ENCODE results near the gene RASEF. TPM values are rescaled to one million over a fixed set of nuclear protein-coding genes. Genes with fewer than 3 reads are reported as not detected.

RASEF gene
- polyA plus RNA-seq (2013, experiment 1 of 2) = 0.15 TPM
- polyA plus RNA-seq (2013, experiment 2 of 2) = 0.17 TPM

DNA sequence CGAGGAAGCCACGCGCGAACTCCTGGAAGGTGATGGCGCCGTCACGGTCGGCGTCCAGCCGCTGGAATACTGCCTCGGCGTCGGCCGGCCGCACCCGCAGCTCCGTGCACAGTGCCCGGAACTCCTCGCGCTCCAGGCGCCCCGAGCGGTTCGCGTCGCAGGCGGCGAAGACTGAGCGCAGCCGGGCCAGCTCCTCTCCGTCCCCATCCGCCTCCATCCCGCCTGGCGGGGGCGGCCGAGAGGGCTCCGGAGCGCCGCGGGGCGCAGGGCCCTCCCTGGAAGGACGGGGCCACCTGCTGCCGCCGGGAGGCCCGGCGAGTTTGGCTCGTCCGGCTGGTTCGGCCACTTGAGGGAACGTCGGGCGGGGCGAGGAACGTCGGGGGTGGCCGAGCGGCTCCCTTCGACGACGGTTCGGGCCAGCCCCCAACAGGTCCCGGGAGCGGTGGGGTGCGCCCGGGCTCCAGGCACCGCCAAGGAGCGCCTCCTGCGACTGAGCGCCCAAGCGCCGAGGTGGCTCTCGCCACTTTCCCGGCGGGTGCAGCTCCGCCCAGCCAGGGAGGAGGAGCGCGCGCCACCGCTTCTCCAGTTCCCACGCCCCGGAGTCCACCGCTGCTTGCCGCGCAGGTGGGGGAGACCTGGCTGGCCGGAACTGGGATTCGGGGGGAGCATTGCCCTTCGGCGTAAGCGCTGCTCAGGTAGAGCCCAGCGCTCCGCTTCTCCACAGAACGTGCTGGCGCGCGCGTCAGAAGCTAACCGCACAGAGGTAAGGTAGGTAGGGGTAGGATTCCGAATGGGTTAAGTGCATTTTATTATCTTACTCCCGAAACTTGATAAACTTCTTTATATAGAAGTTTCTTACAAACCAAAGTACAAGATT is at the start of gene RASEF:
Gene RASEF, minus strand, starts transcription at position 492 of the 877 bp plus-strand sequence. Its CDS starts 275 bp downstream, at position 217.
- Histone ChIP-seq H3K36me3 (replicated peaks in 1 of 2; ENCODE audit: control insufficient read depth in 2 of 2, insufficient read depth in 2 of 2, low read length in 2 of 2) (no peaks in the 10 kb centered on the region), H2AFZ (ENCODE audit: low read length) (peak within 1 kb of the TSS; percentile 83), H2AK5ac (ENCODE audit: low read depth, low read length) (no peak within 1 kb of the TSS), H3K18ac (ENCODE audit: low read length) (peak within 1 kb of the TSS; percentile 82), H3K4me2 (ENCODE audit: insufficient read depth, low read length, poor library complexity, severe bottlenecking) (peak within 1 kb of the TSS; percentile 99), H3K23ac (ENCODE audit: low read depth, low read length, poor library complexity) (peak within 1 kb of the TSS; percentile 56), H2BK120ac (ENCODE audit: low read depth, low read length) (no peak within 1 kb of the TSS), H3K27ac (replicated peaks; ENCODE audit: low read length) (no peak within 1 kb of the TSS), H3K4me3 (ENCODE audit: low read length in 2 of 2) (peak within 1 kb of the TSS in 1 of 2 donors; percentile 78), H2BK12ac (ENCODE audit: low read length) (no peak within 1 kb of the TSS), H4K91ac (ENCODE audit: low read depth, low read length, poor library complexity) (no peak within 1 kb of the TSS), H3K4me1 (ENCODE audit: control insufficient read depth in 2 of 2, insufficient read depth in 1 of 2, low read depth in 1 of 2, low read length in 2 of 2) (peaks cover 0 to 1% of the 10 kb centered on the region in 2 donors), H4K8ac (ENCODE audit: low read depth, low read length) (no peak within 1 kb of the TSS), H3K9me3 (replicated peaks in 1 of 2; ENCODE audit: control insufficient read depth in 2 of 2, insufficient read depth in 1 of 2, low read depth in 1 of 2, low read length in 2 of 2) (no peaks in the 10 kb centered on the region), H3K79me1 (ENCODE audit: low read depth, low read length) (no peaks in the 10 kb centered on the region), H2BK5ac (ENCODE audit: low read length) (no peak within 1 kb of the TSS), H3K9ac (ENCODE audit: low read depth, low read length, poor library complexity) (peak within 1 kb of the TSS; percentile 32), H3K14ac (ENCODE audit: low read length) (no peak within 1 kb of the TSS), H3K27me3 (ENCODE audit: control insufficient read depth in 3 of 3, insufficient read depth in 3 of 3, low read depth in 1 of 3, low read length in 3 of 3) (peaks cover 10 to 71% (median 36%) of the 10 kb centered on the region in 3 experiments), H3K4ac (ENCODE audit: low read length) (no peak within 1 kb of the TSS), H2BK15ac (ENCODE audit: low read length) (peak within 1 kb of the TSS; percentile 51)
- WGBS, 2 donors (ENCODE audit: extremely low coverage in 2 of 2, insufficient read length in 2 of 2, insufficient replicate concordance in 1 of 2) = no CpG with 5 or more reads among the region's 99 CpGs
- DNase-seq (ENCODE audit: low spot score) = peak; percentile 41

DNA sequence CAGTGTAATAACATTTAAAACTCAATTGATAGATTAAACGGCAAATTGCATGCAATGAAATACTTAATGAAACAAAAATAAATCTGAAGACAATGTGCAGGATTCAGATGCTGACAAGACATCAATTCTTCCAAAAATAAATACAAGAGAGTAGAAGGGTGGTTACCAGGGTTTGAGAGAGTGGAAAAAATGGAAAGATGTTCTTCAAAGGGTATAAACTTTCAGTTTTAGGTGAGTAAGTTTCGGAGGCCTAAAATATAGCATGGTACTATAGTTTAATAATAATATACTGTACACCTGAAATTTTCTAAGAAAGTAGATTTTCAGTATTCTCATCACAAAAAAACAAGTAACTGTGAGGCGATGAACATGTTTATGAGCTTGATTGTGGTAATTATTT is 48.2 kb upstream of the RASEF start:
- H3K4me3 ChIP-seq (ENCODE audit: low read length in 2 of 2) = no peak overlapping the region
- H3K14ac ChIP-seq (ENCODE audit: low read length) = no peak overlapping the region
- no peak overlapping the region for H3K4me2 ChIP-seq (ENCODE audit: insufficient read depth, low read length, poor library complexity, severe bottlenecking)
- H2BK15ac ChIP-seq (ENCODE audit: low read length) = no peak overlapping the region
- H3K9ac ChIP-seq (ENCODE audit: low read depth, low read length, poor library complexity) = no peak overlapping the region
- no peak overlapping the region for H2BK12ac ChIP-seq (ENCODE audit: low read length)
- H2AFZ ChIP-seq (ENCODE audit: low read length) = no peak overlapping the region
- no peak overlapping the region for H2BK120ac ChIP-seq (ENCODE audit: low read depth, low read length)
- H3K4me1 ChIP-seq (ENCODE audit: control insufficient read depth in 2 of 2, insufficient read depth in 1 of 2, low read depth in 1 of 2, low read length in 2 of 2) = no peaks in the 10 kb centered on the region
- H4K8ac ChIP-seq (ENCODE audit: low read depth, low read length) = no peak overlapping the region
- H3K4ac ChIP-seq (ENCODE audit: low read length) = no peak overlapping the region
- H3K36me3 ChIP-seq (replicated peaks in 1 of 2; ENCODE audit: control insufficient read depth in 2 of 2, insufficient read depth in 2 of 2, low read length in 2 of 2) = no peaks in the 10 kb centered on the region
- H3K23ac ChIP-seq (ENCODE audit: low read depth, low read length, poor library complexity) = no peak overlapping the region
- DNase-seq (ENCODE audit: low spot score) = no peak
- H2BK5ac ChIP-seq (ENCODE audit: low read length) = no peak overlapping the region
- H3K27ac ChIP-seq (replicated peaks; ENCODE audit: low read length) = no peak overlapping the region
- no peaks in the 10 kb centered on the region for H3K9me3 ChIP-seq (replicated peaks in 1 of 2; ENCODE audit: control insufficient read depth in 2 of 2, insufficient read depth in 1 of 2, low read depth in 1 of 2, low read length in 2 of 2)
- H4K91ac ChIP-seq (ENCODE audit: low read depth, low read length, poor library complexity) = no peak overlapping the region
- no peaks in the 10 kb centered on the region for H3K27me3 ChIP-seq (ENCODE audit: control insufficient read depth in 3 of 3, insufficient read depth in 3 of 3, low read depth in 1 of 3, low read length in 3 of 3)
- H3K18ac ChIP-seq (ENCODE audit: low read length) = no peak overlapping the region
- WGBS, 2 donors (ENCODE audit: extremely low coverage in 2 of 2, insufficient read length in 2 of 2, insufficient replicate concordance in 1 of 2) = no CpG with 5 or more reads among the region's 3 CpGs
- H2AK5ac ChIP-seq (ENCODE audit: low read depth, low read length) = no peak overlapping the region
- no peaks in the 10 kb centered on the region for H3K79me1 ChIP-seq (ENCODE audit: low read depth, low read length)

DNA sequence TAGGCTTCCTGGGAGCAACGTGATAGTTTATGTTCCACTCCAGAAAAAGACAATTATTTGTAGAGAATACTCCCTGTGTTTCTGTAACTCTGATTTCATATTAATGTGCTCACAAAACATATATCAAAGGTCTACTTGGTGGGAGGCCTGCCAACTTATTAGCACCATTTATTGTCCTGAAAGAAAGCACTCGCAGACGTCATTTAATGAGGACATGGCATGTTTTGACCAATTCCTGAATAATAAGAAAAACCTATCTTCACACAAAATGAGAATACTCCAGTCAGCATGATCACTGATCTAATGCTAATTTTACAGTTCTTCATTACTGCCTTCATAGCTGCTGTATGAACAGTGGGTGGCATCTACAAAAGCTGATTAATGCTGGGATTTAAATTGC is 46.4 kb upstream of the RASEF start:
- Histone ChIP-seq H3K9ac (ENCODE audit: low read depth, low read length, poor library complexity) (no peak overlapping the region), H3K9me3 (replicated peaks in 1 of 2; ENCODE audit: control insufficient read depth in 2 of 2, insufficient read depth in 1 of 2, low read depth in 1 of 2, low read length in 2 of 2) (no peaks in the 10 kb centered on the region), H2BK15ac (ENCODE audit: low read length) (no peak overlapping the region)

DNA sequence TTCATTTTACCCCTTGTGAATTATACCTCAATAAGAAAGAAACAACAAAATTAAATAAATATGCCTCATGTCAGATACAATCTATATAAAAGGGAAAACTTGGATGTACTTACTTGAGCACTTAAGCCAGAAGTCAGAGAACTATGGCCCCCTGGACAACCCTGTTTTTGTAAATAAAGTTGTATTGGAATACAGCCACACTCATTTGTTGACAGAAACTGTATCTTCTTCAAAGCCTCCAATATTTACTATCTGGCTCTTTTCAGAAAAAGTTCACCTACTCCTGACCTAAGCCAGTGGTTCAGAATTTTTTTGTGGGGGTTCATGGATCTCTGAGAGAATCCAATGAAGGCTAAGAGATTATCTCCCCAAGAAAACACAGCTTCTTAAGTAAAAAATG is 45.3 kb upstream of the RASEF start:
- no peak overlapping the region for H3K23ac ChIP-seq (ENCODE audit: low read depth, low read length, poor library complexity)
- H2AK5ac ChIP-seq (ENCODE audit: low read depth, low read length) = no peak overlapping the region
- H2AFZ ChIP-seq (ENCODE audit: low read length) = no peak overlapping the region
- no peak overlapping the region for H3K27ac ChIP-seq (replicated peaks; ENCODE audit: low read length)
- H2BK5ac ChIP-seq (ENCODE audit: low read length) = no peak overlapping the region
- no peak overlapping the region for H3K4me3 ChIP-seq (ENCODE audit: low read length in 2 of 2)
- H3K14ac ChIP-seq (ENCODE audit: low read length) = no peak overlapping the region
- no peak for DNase-seq (ENCODE audit: low spot score)
- no peaks in the 10 kb centered on the region for H3K27me3 ChIP-seq (ENCODE audit: control insufficient read depth in 3 of 3, insufficient read depth in 3 of 3, low read depth in 1 of 3, low read length in 3 of 3)
- no peak overlapping the region for H3K4ac ChIP-seq (ENCODE audit: low read length)
- no peaks in the 10 kb centered on the region for H3K4me1 ChIP-seq (ENCODE audit: control insufficient read depth in 2 of 2, insufficient read depth in 1 of 2, low read depth in 1 of 2, low read length in 2 of 2)
- H3K79me1 ChIP-seq (ENCODE audit: low read depth, low read length) = no peaks in the 10 kb centered on the region
- no peak overlapping the region for H4K8ac ChIP-seq (ENCODE audit: low read depth, low read length)
- no peak overlapping the region for H3K4me2 ChIP-seq (ENCODE audit: insufficient read depth, low read length, poor library complexity, severe bottlenecking)
- no peak overlapping the region for H3K18ac ChIP-seq (ENCODE audit: low read length)
- no peak overlapping the region for H3K9ac ChIP-seq (ENCODE audit: low read depth, low read length, poor library complexity)
- no peak overlapping the region for H2BK120ac ChIP-seq (ENCODE audit: low read depth, low read length)
- H4K91ac ChIP-seq (ENCODE audit: low read depth, low read length, poor library complexity) = no peak overlapping the region
- no peaks in the 10 kb centered on the region for H3K36me3 ChIP-seq (replicated peaks in 1 of 2; ENCODE audit: control insufficient read depth in 2 of 2, insufficient read depth in 2 of 2, low read length in 2 of 2)
- no peak overlapping the region for H2BK12ac ChIP-seq (ENCODE audit: low read length)
- H3K9me3 ChIP-seq (replicated peaks in 1 of 2; ENCODE audit: control insufficient read depth in 2 of 2, insufficient read depth in 1 of 2, low read depth in 1 of 2, low read length in 2 of 2) = no peaks in the 10 kb centered on the region
- no peak overlapping the region for H2BK15ac ChIP-seq (ENCODE audit: low read length)

More for the DNA sequence above, 46.4 kb upstream of the RASEF start:
- Histone ChIP-seq H2BK5ac (ENCODE audit: low read length) (no peak overlapping the region), H3K4me1 (ENCODE audit: control insufficient read depth in 2 of 2, insufficient read depth in 1 of 2, low read depth in 1 of 2, low read length in 2 of 2) (no peaks in the 10 kb centered on the region), H3K23ac (ENCODE audit: low read depth, low read length, poor library complexity) (no peak overlapping the region), H3K27ac (replicated peaks; ENCODE audit: low read length) (no peak overlapping the region), H3K4me3 (ENCODE audit: low read length in 2 of 2) (no peak overlapping the region), H2BK12ac (ENCODE audit: low read length) (no peak overlapping the region), H3K18ac (ENCODE audit: low read length) (no peak overlapping the region), H3K79me1 (ENCODE audit: low read depth, low read length) (no peaks in the 10 kb centered on the region), H4K8ac (ENCODE audit: low read depth, low read length) (no peak overlapping the region), H2AK5ac (ENCODE audit: low read depth, low read length) (no peak overlapping the region), H3K14ac (ENCODE audit: low read length) (no peak overlapping the region), H3K36me3 (replicated peaks in 1 of 2; ENCODE audit: control insufficient read depth in 2 of 2, insufficient read depth in 2 of 2, low read length in 2 of 2) (no peaks in the 10 kb centered on the region), H2AFZ (ENCODE audit: low read length) (no peak overlapping the region), H3K27me3 (ENCODE audit: control insufficient read depth in 3 of 3, insufficient read depth in 3 of 3, low read depth in 1 of 3, low read length in 3 of 3) (no peaks in the 10 kb centered on the region), H2BK120ac (ENCODE audit: low read depth, low read length) (no peak overlapping the region), H3K4ac (ENCODE audit: low read length) (no peak overlapping the region), H4K91ac (ENCODE audit: low read depth, low read length, poor library complexity) (no peak overlapping the region), H3K4me2 (ENCODE audit: insufficient read depth, low read length, poor library complexity, severe bottlenecking) (no peak overlapping the region)
- DNase-seq (ENCODE audit: low spot score) = no peak
- no CpG with 5 or more reads among the region's 3 CpGs for WGBS, 2 donors (ENCODE audit: extremely low coverage in 2 of 2, insufficient read length in 2 of 2, insufficient replicate concordance in 1 of 2)
